Measurements from ENCODE around the gene HRH3. TPM values are rescaled to one million over a fixed set of nuclear protein-coding genes. Genes with fewer than 3 reads are reported as not detected.

Gene HRH3
- total and polyA plus RNA-seq, 5 donors from 2014 or later = not detected

DNA sequence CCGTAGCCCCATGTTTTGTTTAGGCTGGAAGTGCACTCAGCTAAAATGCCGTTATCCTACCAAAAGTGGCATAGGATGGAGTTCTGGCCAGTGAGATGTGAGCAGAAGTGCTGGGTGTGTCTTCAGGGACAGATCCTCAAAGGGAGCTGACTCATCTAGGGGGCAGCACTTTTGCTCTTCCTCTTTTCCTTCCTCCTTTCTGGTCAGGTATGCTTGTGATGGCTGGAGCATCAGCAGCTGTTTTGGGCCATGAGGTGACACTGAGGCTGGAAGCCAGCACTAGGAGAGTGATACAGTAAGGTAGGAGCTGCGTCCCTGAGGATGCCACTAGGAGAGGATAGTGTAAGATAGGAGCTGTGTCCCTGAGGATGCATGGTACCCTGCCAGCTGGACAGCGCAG lies 13.6 kb upstream of the HRH3 start:
- DNase-seq (no peak), ATAC-seq (ENCODE audit: low read depth in 2 of 2) (no peak)
- Histone ChIP-seq H3K27ac (ENCODE audit: insufficient read depth, low read length, poor library complexity, severe bottlenecking) (no peak overlapping the region), H3K27me3 (ENCODE audit: control insufficient read depth, insufficient read depth, low read length) (no peaks in the 10 kb centered on the region), H3K9me3 (ENCODE audit: control insufficient read depth in 2 of 2, low read length in 2 of 2) (peaks cover 0 to 3% of the 10 kb centered on the region in 2 experiments), H3K36me3 (ENCODE audit: control insufficient read depth, insufficient read depth, low read length) (no peaks in the 10 kb centered on the region), H3K4me3 (ENCODE audit: low read depth, low read length) (no peak overlapping the region), H3K4me1 (ENCODE audit: control insufficient read depth, insufficient read depth, low read length, poor library complexity, severe bottlenecking) (peaks cover 10% of the 10 kb centered on the region)
- H3K27ac Mint-ChIP-seq = no peak overlapping the region
- H3K4me3 Mint-ChIP-seq = no peak overlapping the region
- H3K9me3 Mint-ChIP-seq = no peaks in the 10 kb centered on the region
- no peaks in the 10 kb centered on the region for H3K27me3 Mint-ChIP-seq
- H3K4me1 Mint-ChIP-seq = peaks cover 0 to 8% (median 6%) of the 10 kb centered on the region in 4 donors
- no peaks in the 10 kb centered on the region for H3K36me3 Mint-ChIP-seq

DNA sequence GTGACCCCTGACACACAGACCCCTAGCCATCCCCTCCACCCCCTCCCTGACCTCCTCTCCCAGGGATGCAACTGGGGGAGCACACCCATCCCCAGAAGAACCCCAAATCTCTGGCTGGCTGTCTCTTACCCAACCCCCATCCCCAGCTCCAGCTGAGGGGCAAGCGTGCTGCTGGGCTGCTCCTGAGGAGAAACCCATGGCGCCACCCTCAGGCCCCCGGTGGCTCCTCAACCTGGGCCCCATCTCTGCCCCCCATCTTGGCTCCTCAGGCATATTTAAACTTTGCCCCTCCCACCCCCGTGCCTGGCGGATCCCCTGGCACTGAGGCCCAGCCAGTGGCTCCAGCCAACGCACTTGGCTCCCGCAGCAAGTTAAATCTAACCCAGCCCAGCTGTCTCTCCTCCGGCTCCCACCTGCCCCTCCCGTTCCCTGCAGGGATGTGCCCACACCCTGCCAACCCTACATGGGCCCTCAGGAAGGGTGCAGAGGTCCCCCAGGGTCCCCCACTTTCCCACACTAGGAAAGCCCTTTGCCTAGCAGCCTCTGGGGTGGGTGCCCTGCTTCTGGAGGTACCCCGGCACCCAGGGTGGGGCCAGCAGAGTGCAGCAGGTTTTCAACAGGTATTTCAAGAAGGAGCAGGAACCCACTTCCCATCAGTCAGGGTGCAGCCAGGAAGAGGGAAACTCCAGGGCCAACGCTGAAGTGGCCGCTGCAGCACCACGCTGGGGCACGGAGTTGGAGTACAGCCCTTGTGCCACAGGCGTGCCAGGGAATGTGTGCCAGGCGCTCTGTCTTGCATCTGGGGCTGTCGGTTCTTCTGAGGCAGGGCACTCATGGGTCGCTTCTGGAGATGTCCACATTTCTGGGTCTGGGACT lies 12.9 kb upstream of the HRH3 start:
- Mint-ChIP-seq H3K4me1 (peaks cover 0 to 6% (median 4%) of the 10 kb centered on the region in 4 donors), H3K27me3 (no peaks in the 10 kb centered on the region), H3K36me3 (no peaks in the 10 kb centered on the region), H3K9me3 (no peaks in the 10 kb centered on the region), H3K27ac (no peak overlapping the region), H3K4me3 (no peak overlapping the region)
- H3K27ac ChIP-seq (ENCODE audit: insufficient read depth, low read length, poor library complexity, severe bottlenecking) = no peak overlapping the region
- H3K36me3 ChIP-seq (ENCODE audit: control insufficient read depth, insufficient read depth, low read length) = no peaks in the 10 kb centered on the region
- DNase-seq (no peak), ATAC-seq (ENCODE audit: low read depth in 2 of 2) (no peak)
- peaks cover 0 to 3% of the 10 kb centered on the region in 2 experiments for H3K9me3 ChIP-seq (ENCODE audit: control insufficient read depth in 2 of 2, low read length in 2 of 2)
- H3K4me3 ChIP-seq (ENCODE audit: low read depth, low read length) = no peak overlapping the region
- peaks cover 10% of the 10 kb centered on the region for H3K4me1 ChIP-seq (ENCODE audit: control insufficient read depth, insufficient read depth, low read length, poor library complexity, severe bottlenecking)
- H3K27me3 ChIP-seq (ENCODE audit: control insufficient read depth, insufficient read depth, low read length) = no peaks in the 10 kb centered on the region

GRCh38 chr20:62232194-62232593 lies 12.1 kb upstream of the HRH3 start:
- Mint-ChIP-seq H3K4me3 (no peak overlapping the region), H3K4me1 (no peaks in the 10 kb centered on the region), H3K27me3 (no peaks in the 10 kb centered on the region), H3K36me3 (no peaks in the 10 kb centered on the region), H3K9me3 (no peaks in the 10 kb centered on the region), H3K27ac (no peak overlapping the region)
- no peak overlapping the region for H3K27ac ChIP-seq (ENCODE audit: insufficient read depth, low read length, poor library complexity, severe bottlenecking)
- H3K27me3 ChIP-seq (ENCODE audit: control insufficient read depth, insufficient read depth, low read length) = no peaks in the 10 kb centered on the region
- H3K9me3 ChIP-seq (ENCODE audit: control insufficient read depth in 2 of 2, low read length in 2 of 2) = peaks cover 0 to 3% of the 10 kb centered on the region in 2 experiments
- peaks cover 2% of the 10 kb centered on the region for H3K4me1 ChIP-seq (ENCODE audit: control insufficient read depth, insufficient read depth, low read length, poor library complexity, severe bottlenecking)
- ATAC-seq (ENCODE audit: low read depth in 2 of 2) (no peak), DNase-seq (no peak)
- no peaks in the 10 kb centered on the region for H3K36me3 ChIP-seq (ENCODE audit: control insufficient read depth, insufficient read depth, low read length)
- no peak overlapping the region for H3K4me3 ChIP-seq (ENCODE audit: low read depth, low read length)

GRCh38 chr20:62231292-62231691 lies 11.2 kb upstream of the HRH3 start:
- Mint-ChIP-seq H3K27me3 (no peaks in the 10 kb centered on the region), H3K27ac (no peak overlapping the region), H3K4me3 (no peak overlapping the region), H3K9me3 (no peaks in the 10 kb centered on the region), H3K36me3 (no peaks in the 10 kb centered on the region), H3K4me1 (no peaks in the 10 kb centered on the region)
- no peak overlapping the region for H3K4me3 ChIP-seq (ENCODE audit: low read depth, low read length)
- H3K36me3 ChIP-seq (ENCODE audit: control insufficient read depth, insufficient read depth, low read length) = no peaks in the 10 kb centered on the region
- ATAC-seq (ENCODE audit: low read depth in 2 of 2) = no peak
- H3K27me3 ChIP-seq (ENCODE audit: control insufficient read depth, insufficient read depth, low read length) = no peaks in the 10 kb centered on the region
- peaks cover 0 to 3% of the 10 kb centered on the region in 2 experiments for H3K9me3 ChIP-seq (ENCODE audit: control insufficient read depth in 2 of 2, low read length in 2 of 2)
- H3K27ac ChIP-seq (ENCODE audit: insufficient read depth, low read length, poor library complexity, severe bottlenecking) = no peak overlapping the region
- DNase-seq = no peak
- H3K4me1 ChIP-seq (ENCODE audit: control insufficient read depth, insufficient read depth, low read length, poor library complexity, severe bottlenecking) = no peaks in the 10 kb centered on the region

- Histone ChIP-seq H3K27me3 (ENCODE audit: control insufficient read depth, insufficient read depth, low read length) (no peaks in the 10 kb centered on the region), H3K9me3 (ENCODE audit: control insufficient read depth in 2 of 2, low read length in 2 of 2) (peaks cover 0 to 3% of the 10 kb centered on the region in 2 experiments), H3K4me1 (ENCODE audit: control insufficient read depth, insufficient read depth, low read length, poor library complexity, severe bottlenecking) (no peaks in the 10 kb centered on the region), H3K4me3 (ENCODE audit: low read depth, low read length) (no peak overlapping the region), H3K36me3 (ENCODE audit: control insufficient read depth, insufficient read depth, low read length) (no peaks in the 10 kb centered on the region), H3K27ac (ENCODE audit: insufficient read depth, low read length, poor library complexity, severe bottlenecking) (no peak overlapping the region)
- no peak for DNase-seq
- H3K27ac Mint-ChIP-seq = no peak overlapping the region
- no peaks in the 10 kb centered on the region for H3K36me3 Mint-ChIP-seq
- no peak for ATAC-seq (ENCODE audit: low read depth in 2 of 2)
- H3K27me3 Mint-ChIP-seq = no peaks in the 10 kb centered on the region
- no peaks in the 10 kb centered on the region for H3K4me1 Mint-ChIP-seq
- no peaks in the 10 kb centered on the region for H3K9me3 Mint-ChIP-seq
- no peak overlapping the region for H3K4me3 Mint-ChIP-seq
These were observed 10.6 kb upstream of the HRH3 start for GRCh38 chr20:62230696-62231095.

DNA sequence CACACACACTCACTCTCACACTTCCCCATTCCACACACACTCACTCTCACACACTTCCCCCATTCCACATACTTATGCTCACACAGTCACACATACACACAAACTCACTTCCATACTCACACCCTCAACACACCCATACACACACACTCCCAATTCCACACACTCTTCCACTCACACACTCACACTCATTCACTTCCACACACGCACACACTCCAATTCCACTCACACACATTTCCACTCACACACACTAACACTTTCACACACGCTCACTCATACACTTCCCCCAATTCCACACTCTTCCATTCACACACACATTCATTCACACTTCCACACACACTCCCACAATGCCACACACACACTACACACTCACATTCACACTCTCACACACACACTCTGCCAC lies 10.2 kb upstream of the HRH3 start:
- H3K4me1 ChIP-seq (ENCODE audit: control insufficient read depth, insufficient read depth, low read length, poor library complexity, severe bottlenecking) = no peaks in the 10 kb centered on the region
- Mint-ChIP-seq H3K27me3 (no peaks in the 10 kb centered on the region), H3K9me3 (no peaks in the 10 kb centered on the region), H3K4me1 (no peaks in the 10 kb centered on the region), H3K4me3 (no peak overlapping the region), H3K27ac (no peak overlapping the region), H3K36me3 (no peaks in the 10 kb centered on the region)
- H3K27me3 ChIP-seq (ENCODE audit: control insufficient read depth, insufficient read depth, low read length) = no peaks in the 10 kb centered on the region
- DNase-seq (no peak), ATAC-seq (ENCODE audit: low read depth in 2 of 2) (no peak)
- peaks cover 0 to 3% of the 10 kb centered on the region in 2 experiments for H3K9me3 ChIP-seq (ENCODE audit: control insufficient read depth in 2 of 2, low read length in 2 of 2)
- no peaks in the 10 kb centered on the region for H3K36me3 ChIP-seq (ENCODE audit: control insufficient read depth, insufficient read depth, low read length)
- no peak overlapping the region for H3K4me3 ChIP-seq (ENCODE audit: low read depth, low read length)
- no peak overlapping the region for H3K27ac ChIP-seq (ENCODE audit: insufficient read depth, low read length, poor library complexity, severe bottlenecking)

DNA sequence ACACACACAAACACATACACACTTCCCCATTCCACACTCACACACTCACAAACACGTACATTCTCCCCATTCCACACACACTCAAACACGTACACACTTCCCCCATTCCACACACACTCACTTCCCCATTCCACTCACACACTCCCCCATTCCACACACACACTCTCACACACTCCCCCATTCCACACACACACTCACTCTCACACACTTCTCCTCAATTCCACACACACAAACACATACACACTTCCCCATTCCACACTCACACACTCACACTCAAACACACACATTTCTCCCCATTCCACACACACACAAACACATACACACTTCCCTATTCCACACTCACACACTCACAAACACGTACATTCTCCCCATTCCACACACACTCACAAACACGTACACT lies 9.6 kb upstream of the HRH3 start:
- Histone ChIP-seq H3K4me1 (ENCODE audit: control insufficient read depth, insufficient read depth, low read length, poor library complexity, severe bottlenecking) (no peaks in the 10 kb centered on the region), H3K36me3 (ENCODE audit: control insufficient read depth, insufficient read depth, low read length) (no peaks in the 10 kb centered on the region), H3K27ac (ENCODE audit: insufficient read depth, low read length, poor library complexity, severe bottlenecking) (no peak overlapping the region), H3K27me3 (ENCODE audit: control insufficient read depth, insufficient read depth, low read length) (no peaks in the 10 kb centered on the region), H3K4me3 (ENCODE audit: low read depth, low read length) (no peak overlapping the region), H3K9me3 (ENCODE audit: control insufficient read depth in 2 of 2, low read length in 2 of 2) (peaks cover 0 to 3% of the 10 kb centered on the region in 2 experiments)
- H3K4me1 Mint-ChIP-seq = no peaks in the 10 kb centered on the region
- H3K27me3 Mint-ChIP-seq = no peaks in the 10 kb centered on the region
- DNase-seq (no peak), ATAC-seq (ENCODE audit: low read depth in 2 of 2) (no peak)
- H3K36me3 Mint-ChIP-seq = no peaks in the 10 kb centered on the region
- H3K4me3 Mint-ChIP-seq = no peak overlapping the region
- H3K9me3 Mint-ChIP-seq = no peaks in the 10 kb centered on the region
- H3K27ac Mint-ChIP-seq = no peak overlapping the region

DNA sequence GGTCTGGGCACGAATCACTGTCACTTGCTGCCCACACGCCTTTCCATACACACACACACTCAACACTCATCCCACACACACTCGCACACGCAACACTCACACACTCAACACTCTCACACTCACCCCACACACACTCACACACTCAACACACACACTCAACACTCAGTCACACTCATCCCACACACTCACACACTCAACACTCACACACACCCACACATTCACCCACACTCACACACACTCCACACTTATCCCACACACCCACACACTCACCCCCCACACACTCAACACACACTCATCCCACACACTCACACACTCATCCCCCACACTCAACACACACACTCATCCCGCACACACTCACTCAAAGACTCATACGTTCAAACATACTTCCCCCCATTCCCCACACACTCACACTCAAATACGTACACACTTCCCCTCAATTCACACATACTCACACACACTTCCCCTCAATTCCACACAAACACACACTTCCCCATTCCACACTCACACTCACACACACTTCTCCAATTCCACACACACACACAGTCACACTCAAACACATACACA lies 9.0 kb upstream of the HRH3 start:
- Mint-ChIP-seq H3K4me1 (no peaks in the 10 kb centered on the region), H3K4me3 (no peak overlapping the region)

More for the DNA sequence above, 9.0 kb upstream of the HRH3 start:
- H3K36me3 ChIP-seq (ENCODE audit: control insufficient read depth, insufficient read depth, low read length) = no peaks in the 10 kb centered on the region
- H3K9me3 ChIP-seq (ENCODE audit: control insufficient read depth in 2 of 2, low read length in 2 of 2) = peaks cover 0 to 3% of the 10 kb centered on the region in 2 experiments
- no peaks in the 10 kb centered on the region for H3K27me3 Mint-ChIP-seq
- no peak for ATAC-seq (ENCODE audit: low read depth in 2 of 2)
- H3K4me1 ChIP-seq (ENCODE audit: control insufficient read depth, insufficient read depth, low read length, poor library complexity, severe bottlenecking) = no peaks in the 10 kb centered on the region
- no peaks in the 10 kb centered on the region for H3K36me3 Mint-ChIP-seq
- H3K27me3 ChIP-seq (ENCODE audit: control insufficient read depth, insufficient read depth, low read length) = no peaks in the 10 kb centered on the region
- DNase-seq = no peak
- H3K9me3 Mint-ChIP-seq = peaks cover 0 to 2% (median 0%) of the 10 kb centered on the region in 7 donors
- no peak overlapping the region for H3K27ac Mint-ChIP-seq
- no peak overlapping the region for H3K27ac ChIP-seq (ENCODE audit: insufficient read depth, low read length, poor library complexity, severe bottlenecking)
- H3K4me3 ChIP-seq (ENCODE audit: low read depth, low read length) = no peak overlapping the region

Data from CD4-positive, CD25-positive, alpha-beta regulatory T cell (primary cell).